A549 (cell line): Measurements from ENCODE around the gene HS3ST6. TPM values are rescaled to one million over a fixed set of nuclear protein-coding genes. Genes with fewer than 3 reads are reported as not detected.

Experiments used
- ATAC-seq, 2 experiments: fragments of 200-7000 bp in 1 of 2; fragments of >200 bp in 1 of 2; cut with Nextera tagmentation in 1 of 2; cut with Tn5 transposase in 1 of 2; 3 replicates each; pipeline versions ENCODE4 v1.8.0 to v1.9.1; 2018 to 2020; ENCODE audit warnings: mild to moderate bottlenecking in 1 of 2, moderate library complexity in 1 of 2
- CTCF ChIA-PET: fragments of 300-600 bp; sonication (Branson Sonifier 250); formaldehyde crosslinking; extraction: SDS; loops from one replicate; lab custom pipeline; 2021; ENCODE audit warnings: antibody characterized with exemption, inconsistent platforms; lab: Yijun Ruan, JAX
- POLR2A ChIA-PET: fragments of 350-600 bp; formaldehyde crosslinking; extraction: SDS; loops from one replicate; lab custom pipeline; 2021; ENCODE audit warnings: antibody characterized with exemption, inconsistent platforms; lab: Yijun Ruan, JAX
- DNase-seq, 2 experiments: peaks; one replicate each; pipeline versions ENCODE4 v3.0.0 to v3.0.0-alpha.2; 2011 to 2016; ENCODE audit warnings: low read depth in 1 of 2, low spot score in 1 of 2
- FAIRE-seq: peaks from 2 replicates; lab custom pipeline; 2011; peaks lifted over from hg19 to GRCh38; lab: Jason Lieb, UNC
- H3K27ac ChIP-seq, 2 experiments: fragments of >200 bp; sonication (Bioruptor Twin); formaldehyde crosslinking; 3 replicates each; pipeline ENCODE4 v1.5.1; 2016 to 2017
- H3K4me1 ChIP-seq: fragments of >200 bp; sonication (Bioruptor Twin); formaldehyde crosslinking; 3 replicates; pipeline ENCODE4 v1.6.1; 2016
- H3K4me2 ChIP-seq: fragments of >200 bp; sonication (Bioruptor Twin); formaldehyde crosslinking; 3 replicates; pipeline ENCODE4 v1.6.1; 2016
- H3K4me3 ChIP-seq: fragments of >200 bp; sonication (Bioruptor Twin); formaldehyde crosslinking; 3 replicates; pipeline ENCODE4 v1.5.1; 2016
- H3K9me3 ChIP-seq: fragments of >200 bp; sonication (Bioruptor Twin); formaldehyde crosslinking; 3 replicates; pipeline ENCODE4 v1.6.1; 2016
- ATOH8 ChIP-seq: fragments of 250-450 bp; sonication (Bioruptor Pico); IDR thresholded peaks from 2 replicates; pipeline ENCODE4 v1.5.0; 2020; ENCODE audit warnings: low read depth, mild to moderate bottlenecking, moderate library complexity
- BCL3 ChIP-seq: fragments of >200 bp; sonication (Bioruptor Twin); formaldehyde crosslinking; IDR thresholded peaks from 3 replicates; pipeline ENCODE4 v1.6.1; 2016
- CHD4 ChIP-seq: fragments of 200-600 bp; sonication (generic); IDR thresholded peaks from 2 replicates; pipeline ENCODE4 v1.6.1; 2016; ENCODE audit warnings: antibody characterized with exemption, mild to moderate bottlenecking, borderline replicate concordance
- EHMT2 ChIP-seq: fragments of 200-600 bp; sonication (generic); IDR thresholded peaks from 2 replicates; pipeline ENCODE4 v1.6.1; 2016; ENCODE audit warnings: antibody characterized with exemption, low read depth, mild to moderate bottlenecking, moderate library complexity
- EP300 ChIP-seq, 2 experiments: fragments of >200 bp; sonication (Bioruptor Twin); formaldehyde crosslinking; IDR thresholded peaks; 2 replicates in 1 of 2; 3 replicates in 1 of 2; pipeline ENCODE4 v1.6.1; 2016 to 2017
- HDAC2 ChIP-seq: fragments of 200-600 bp; sonication (generic); IDR thresholded peaks from 2 replicates; pipeline ENCODE4 v1.6.1; 2016
- HOXA7 ChIP-seq: fragments of 250-450 bp; sonication (Bioruptor Pico); IDR thresholded peaks from 2 replicates; pipeline ENCODE4 v1.5.0; 2020; ENCODE audit warnings: mild to moderate bottlenecking, moderate library complexity
- HOXB5 ChIP-seq: fragments of 250-450 bp; sonication (Bioruptor Pico); IDR thresholded peaks from 2 replicates; pipeline ENCODE4 v1.5.0; 2020; ENCODE audit warnings: mild to moderate bottlenecking, moderate library complexity
- MAX ChIP-seq: IDR thresholded peaks from 2 replicates; pipeline ENCODE4 v1.6.1; 2012
- MAZ ChIP-seq: fragments of 150-350 bp; IDR thresholded peaks from 2 replicates; pipeline ENCODE4 v1.6.1; 2014; ENCODE audit warnings: antibody characterized with exemption, low read depth, low read length, borderline replicate concordance
- NFE2L2 ChIP-seq: fragments of 150-350 bp; conservative IDR thresholded peaks from 2 replicates; pipeline ENCODE4 v1.6.1; 2014; ENCODE audit warnings: low read length
- PHF8 ChIP-seq: fragments of 200-600 bp; sonication (generic); IDR thresholded peaks from 2 replicates; pipeline ENCODE4 v1.6.1; 2016; ENCODE audit warnings: low read depth, mild to moderate bottlenecking, antibody characterized with exemption, moderate library complexity, borderline replicate concordance
- POLR2A ChIP-seq: IDR thresholded peaks from 2 replicates; pipeline ENCODE4 v1.6.1; 2012; ENCODE audit warnings: mild to moderate bottlenecking, low read length
- POLR2AphosphoS2 ChIP-seq: conservative IDR thresholded peaks from 2 replicates; pipeline ENCODE4 v1.6.1; 2012; ENCODE audit warnings: low read length, improper control_type of control experiment, inconsistent platforms
- RFX5 ChIP-seq: fragments of 450-650 bp; IDR thresholded peaks from 2 replicates; pipeline ENCODE4 v1.7.1; 2014; ENCODE audit warnings: antibody characterized with exemption, mild to moderate bottlenecking, moderate library complexity
- RNF2 ChIP-seq: fragments of 200-600 bp; sonication (generic); IDR thresholded peaks from 2 replicates; pipeline ENCODE4 v1.6.1; 2016; ENCODE audit warnings: low read depth, mild to moderate bottlenecking, antibody characterized with exemption, moderate library complexity, borderline replicate concordance
- TP53 ChIP-seq: fragments of 250-450 bp; sonication (Bioruptor Pico); IDR thresholded peaks from 2 replicates; pipeline ENCODE4 v1.5.0; 2021; ENCODE audit warnings: mild to moderate bottlenecking, moderate library complexity
- ZFP36 ChIP-seq: fragments of 450-650 bp; IDR thresholded peaks from 2 replicates; pipeline ENCODE4 v1.6.1; 2014; ENCODE audit warnings: borderline replicate concordance; ENCODE audit not compliant: partially characterized antibody
- WGBS: methylation state at CpG from one replicate; pipeline ENCODE4 v1.1.6; 2017; ENCODE audit errors: missing lambda C conversion rate; 5-methylcytosine and 5-hydroxymethylcytosine counted together
- polyA plus RNA-seq, 4 experiments: library from polyadenylated mRNA; depleted of rRNA in 3 of 4; stranded (reverse); fragments of >200 nt; fragmentation: RNase III in 1 of 4; extraction: RNeasy Plus Mini Kit Qiagen cat#74134 plus additional on column Dnase treatment in 1 of 4; gene quantifications; 2 replicates in 3 of 4; 3 replicates in 1 of 4; pipeline ENCODE4 v1.2.3, GENCODE V29; 2011 to 2017
- TF ChIP-seq, protein P1 (sequence below): fragments of >200 bp; sonication (Bioruptor Twin); formaldehyde crosslinking; IDR thresholded peaks from 3 replicates; pipeline ENCODE4 v1.5.1; 2016
- TF ChIP-seq, protein P2 (sequence below): fragments of 150-350 bp; IDR thresholded peaks from 2 replicates; pipeline ENCODE4 v1.6.1; 2014; ENCODE audit warnings: low read depth, mild to moderate bottlenecking, low read length

HS3ST6 gene
- polyA plus RNA-seq, 2 of the 4 experiments (the other 2 are of a cell fraction): 1.5 to 2.0 TPM

GRCh38 chr16:1903220-1903574 lies 15.0 kb downstream of the HS3ST6 start:
- H3K9me3 ChIP-seq: no peaks in the 10 kb centered on the region
- H3K4me2 ChIP-seq: no peak overlapping the region
- TF ChIP-seq POLR2AphosphoS2 (no peak), EP300 (IDR thresholded peaks at IDR 0.05) (no peak), ATOH8 (CRISPR knock-in tag) (no peak), BCL3 (no peak), MAZ (no peak), HOXA7 (CRISPR knock-in tag) (no peak), RNF2 (no peak), POLR2A (no peak), MAX (no peak), ZFP36 (no peak), NFE2L2 (no peak), TP53 (CRISPR knock-in tag) (no peak), PHF8 (no peak), HDAC2 (no peak), RFX5 (no peak)
- TF ChIP-seq, protein P1, sequence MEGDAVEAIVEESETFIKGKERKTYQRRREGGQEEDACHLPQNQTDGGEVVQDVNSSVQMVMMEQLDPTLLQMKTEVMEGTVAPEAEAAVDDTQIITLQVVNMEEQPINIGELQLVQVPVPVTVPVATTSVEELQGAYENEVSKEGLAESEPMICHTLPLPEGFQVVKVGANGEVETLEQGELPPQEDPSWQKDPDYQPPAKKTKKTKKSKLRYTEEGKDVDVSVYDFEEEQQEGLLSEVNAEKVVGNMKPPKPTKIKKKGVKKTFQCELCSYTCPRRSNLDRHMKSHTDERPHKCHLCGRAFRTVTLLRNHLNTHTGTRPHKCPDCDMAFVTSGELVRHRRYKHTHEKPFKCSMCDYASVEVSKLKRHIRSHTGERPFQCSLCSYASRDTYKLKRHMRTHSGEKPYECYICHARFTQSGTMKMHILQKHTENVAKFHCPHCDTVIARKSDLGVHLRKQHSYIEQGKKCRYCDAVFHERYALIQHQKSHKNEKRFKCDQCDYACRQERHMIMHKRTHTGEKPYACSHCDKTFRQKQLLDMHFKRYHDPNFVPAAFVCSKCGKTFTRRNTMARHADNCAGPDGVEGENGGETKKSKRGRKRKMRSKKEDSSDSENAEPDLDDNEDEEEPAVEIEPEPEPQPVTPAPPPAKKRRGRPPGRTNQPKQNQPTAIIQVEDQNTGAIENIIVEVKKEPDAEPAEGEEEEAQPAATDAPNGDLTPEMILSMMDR: no peak
- TF ChIP-seq, protein P2, sequence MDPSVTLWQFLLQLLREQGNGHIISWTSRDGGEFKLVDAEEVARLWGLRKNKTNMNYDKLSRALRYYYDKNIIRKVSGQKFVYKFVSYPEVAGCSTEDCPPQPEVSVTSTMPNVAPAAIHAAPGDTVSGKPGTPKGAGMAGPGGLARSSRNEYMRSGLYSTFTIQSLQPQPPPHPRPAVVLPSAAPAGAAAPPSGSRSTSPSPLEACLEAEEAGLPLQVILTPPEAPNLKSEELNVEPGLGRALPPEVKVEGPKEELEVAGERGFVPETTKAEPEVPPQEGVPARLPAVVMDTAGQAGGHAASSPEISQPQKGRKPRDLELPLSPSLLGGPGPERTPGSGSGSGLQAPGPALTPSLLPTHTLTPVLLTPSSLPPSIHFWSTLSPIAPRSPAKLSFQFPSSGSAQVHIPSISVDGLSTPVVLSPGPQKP: no peak
- no peak overlapping the region for H3K27ac ChIP-seq
- WGBS: 76% methylated on average over 12 of the region's 13 CpGs
- ChIA-PET CTCF (interaction anchor here (0.7 kb wide), 1 partner anchor 71 kb away, joined by 3 read pairs; no protein-coding TSS in a partner anchor), POLR2A (no interaction called here)
- no peak overlapping the region for H3K4me3 ChIP-seq
- no peak for DNase-seq
- FAIRE-seq: no peak
- ATAC-seq: no peak
- no peaks in the 10 kb centered on the region for H3K4me1 ChIP-seq

GRCh38 chr16:1902547-1903219 lies 15.5 kb downstream of the HS3ST6 start:
- no peak for ATAC-seq
- H3K4me3 ChIP-seq: no peak overlapping the region
- H3K9me3 ChIP-seq: no peaks in the 10 kb centered on the region
- FAIRE-seq: no peak
- WGBS: 89% methylated on average over 18 of the region's 20 CpGs
- H3K27ac ChIP-seq: no peak overlapping the region
- no peaks in the 10 kb centered on the region for H3K4me1 ChIP-seq
- POLR2A ChIA-PET: no interaction called here
- TF ChIP-seq HOXB5 (CRISPR knock-in tag): no peak
- H3K4me2 ChIP-seq: no peak overlapping the region
- no peak for DNase-seq
- CTCF ChIA-PET: interaction anchor here (0.8 to 3.2 kb wide), 3 partner anchors 14 to 44 kb away, joined by 3 to 13 read pairs (median 5); no protein-coding TSS in a partner anchor

GRCh38 chr16:1900452-1900774 lies 17.8 kb downstream of the HS3ST6 start:
- Histone ChIP-seq H3K27ac (no peak overlapping the region), H3K4me1 (no peaks in the 10 kb centered on the region), H3K4me2 (no peak overlapping the region), H3K4me3 (no peak overlapping the region), H3K9me3 (no peaks in the 10 kb centered on the region)
- no peak for ATAC-seq
- no peak for FAIRE-seq
- TF ChIP-seq CHD4 (no peak), EHMT2 (no peak)
- WGBS: 80% methylated on average over 9 of the region's 9 CpGs
- no peak for DNase-seq
- CTCF ChIA-PET: interaction anchor here (1.0 to 3.2 kb wide), 3 partner anchors 16 to 240 kb away, joined by 3 to 13 read pairs (median 4); no protein-coding TSS in a partner anchor
- POLR2A ChIA-PET: no interaction called here
